Right atrium auricular region (tissue), 2 donors: ENCODE data around the gene PLCD3. TPM values are rescaled to one million over a fixed set of nuclear protein-coding genes. Genes with fewer than 3 reads are reported as not detected.

Experiments
- DNase-seq: peaks from one replicate; pipeline ENCODE4 v3.0.0-alpha.2; 2019; ENCODE audit warnings: low spot score
- H3K27ac ChIP-seq, 2 donors: fragments of 200-600 bp; sonication (generic); 1 replicate in 1 of 2; 2 replicates in 1 of 2; pipeline ENCODE4 v1.5.1; 2016 to 2019
- H3K27me3 ChIP-seq, 2 donors: fragments of 200-600 bp; sonication (generic); one replicate each; pipeline versions ENCODE4 v1.5.1 to v1.6.0; 2017 to 2019
- H3K36me3 ChIP-seq: fragments of 200-600 bp; sonication (generic); one replicate; pipeline ENCODE4 v1.5.1; 2016
- H3K4me1 ChIP-seq, 2 donors: fragments of 200-600 bp; sonication (generic); one replicate each; pipeline versions ENCODE4 v1.5.1 to v1.6.0; 2017 to 2019
- H3K4me3 ChIP-seq, 2 donors: fragments of 200-600 bp; sonication (generic); 1 replicate in 1 of 2; 2 replicates in 1 of 2; pipeline ENCODE4 v1.5.1; 2017 to 2019; ENCODE audit warnings: mild to moderate bottlenecking in 1 of 2, moderate library complexity in 1 of 2
- H3K9me3 ChIP-seq, 2 donors: fragments of 200-600 bp; sonication (generic); one replicate each; pipeline ENCODE4 v1.5.1; 2019
- CTCF ChIP-seq, 2 donors: fragments of 200-600 bp; sonication (generic); IDR thresholded peaks; one replicate each; pipeline ENCODE4 v1.5.1; 2019; ENCODE audit warnings: antibody characterized with exemption in 2 of 2
- total RNA-seq, 2 donors: library from RNA; depleted of rRNA; stranded (reverse); fragments of >200 nt; gene quantifications; one replicate each; pipeline ENCODE4 v1.1.0, GENCODE V29; 2016

The PLCD3 gene
- 100 to 1,000 TPM; 102 to 156 TPM for total RNA-seq

DNA sequence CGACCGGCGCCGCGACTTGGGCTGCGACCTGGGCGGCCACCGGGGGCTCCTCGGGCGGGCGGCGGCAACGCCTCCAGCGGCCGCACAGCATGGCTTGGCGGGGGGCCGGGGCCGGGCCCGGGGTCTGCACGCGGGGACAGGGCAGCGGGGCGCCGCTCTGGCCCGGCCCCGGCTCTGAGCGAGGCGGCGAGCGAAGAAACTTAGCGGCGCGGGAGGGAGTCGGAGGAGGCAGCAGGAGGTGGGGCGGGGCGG is at the start of gene PLCD3:
PLCD3 (minus strand) TSS at position 196 of the 252 bp plus-strand sequence; CDS start at position 91, 105 bp downstream.
- Histone ChIP-seq H3K27me3 (no peaks in the 10 kb centered on the region), H3K4me3 (peak within 1 kb of the TSS; percentile 75 to 88), H3K27ac (peak within 1 kb of the TSS; percentile 95 to 98), H3K4me1 (peaks cover 0 to 64% of the 10 kb centered on the region in 2 donors), H3K9me3 (no peaks in the 10 kb centered on the region), H3K36me3 (no peaks in the 10 kb centered on the region)
- DNase-seq = no peak
- no peak for TF ChIP-seq CTCF (IDR thresholded peaks at IDR 0.05)

GRCh38 chr17:45177563-45177962 is 45.2 kb upstream of the PLCD3 start:
- DNase-seq = no peak
- no peak overlapping the region for H3K4me3 ChIP-seq
- TF ChIP-seq CTCF (IDR thresholded peaks at IDR 0.05) = no peak

GRCh38 chr17:45175759-45176115 is 43.4 kb upstream of the PLCD3 start:
- H3K36me3 ChIP-seq = no peaks in the 10 kb centered on the region
- no peaks in the 10 kb centered on the region for H3K9me3 ChIP-seq
- H3K4me1 ChIP-seq = peaks cover 0 to 28% of the 10 kb centered on the region in 2 donors
- TF ChIP-seq CTCF (IDR thresholded peaks at IDR 0.05) = no peak
- DNase-seq = no peak
- H3K27me3 ChIP-seq = no peaks in the 10 kb centered on the region
- H3K4me3 ChIP-seq = no peak overlapping the region
- H3K27ac ChIP-seq = peak overlapping the region in 1 of 2 donors; percentile 21

More at GRCh38 chr17:45177563-45177962, 45.2 kb upstream of the PLCD3 start:
- H3K27ac ChIP-seq = no peak overlapping the region
- H3K9me3 ChIP-seq = no peaks in the 10 kb centered on the region
- no peaks in the 10 kb centered on the region for H3K36me3 ChIP-seq
- no peaks in the 10 kb centered on the region for H3K27me3 ChIP-seq
- H3K4me1 ChIP-seq = peaks cover 0 to 10% of the 10 kb centered on the region in 2 donors

DNA sequence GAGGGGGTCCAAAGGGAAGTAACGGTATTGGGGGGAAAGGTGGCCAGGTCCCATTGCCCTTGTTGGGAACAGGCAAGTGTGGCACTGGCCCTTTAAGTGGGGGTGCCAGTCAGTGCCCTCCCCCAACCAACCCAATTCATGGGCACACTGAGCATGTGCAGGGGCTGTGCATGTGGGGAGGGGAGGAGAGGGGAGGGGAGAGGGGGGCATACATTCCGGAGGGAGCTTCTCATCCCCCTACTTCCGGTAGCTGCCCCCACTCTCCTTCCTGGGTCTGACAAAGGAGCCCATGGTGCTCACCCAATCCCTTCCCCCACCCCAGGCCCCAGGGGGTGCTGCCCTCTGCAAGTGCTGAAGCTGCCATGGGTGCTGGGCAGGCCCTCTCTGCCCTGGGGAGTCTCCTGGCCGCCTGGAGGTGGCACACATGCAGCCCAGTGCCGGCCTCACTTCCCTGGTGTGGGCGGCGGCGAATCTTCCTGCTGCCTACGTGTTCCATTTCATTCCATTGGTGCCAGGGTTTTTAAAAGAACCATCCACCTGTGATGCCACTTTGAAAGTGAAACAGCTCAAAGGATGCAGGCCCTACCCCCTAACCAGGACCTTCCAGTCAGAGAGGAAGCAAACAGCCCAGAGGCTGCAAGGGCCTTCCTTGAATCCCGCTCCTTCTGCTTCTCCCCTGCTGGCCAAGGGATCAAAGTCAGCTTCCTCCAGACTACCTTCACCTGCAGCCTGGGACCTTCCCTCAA is 40.4 kb upstream of the PLCD3 start:
- no peak for TF ChIP-seq CTCF (IDR thresholded peaks at IDR 0.05)
- Histone ChIP-seq H3K9me3 (no peaks in the 10 kb centered on the region), H3K27ac (peak overlapping the region; percentile 93), H3K4me3 (peak overlapping the region; percentile 10 to 34), H3K36me3 (no peaks in the 10 kb centered on the region), H3K4me1 (peaks cover 0 to 36% of the 10 kb centered on the region in 2 donors), H3K27me3 (no peaks in the 10 kb centered on the region)
- DNase-seq = no peak

DNA sequence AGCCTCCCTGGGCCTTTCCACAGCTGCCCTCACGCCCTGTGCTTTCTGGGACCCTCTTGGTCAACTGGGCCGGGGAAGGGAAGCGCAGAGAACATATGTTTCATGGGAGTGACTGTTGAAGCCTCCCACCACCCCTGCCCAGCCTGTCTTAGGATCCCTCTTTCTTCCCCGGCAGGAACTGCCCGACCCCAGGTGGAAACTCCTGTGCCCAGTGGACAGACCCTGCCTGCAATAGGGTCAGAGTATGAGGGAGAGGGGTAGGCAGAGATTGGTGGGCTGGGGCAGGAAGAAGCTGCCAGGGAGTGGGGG is 39.9 kb upstream of the PLCD3 start:
- TF ChIP-seq CTCF (IDR thresholded peaks at IDR 0.05) = no peak
- H3K4me1 ChIP-seq = peaks cover 0 to 36% of the 10 kb centered on the region in 2 donors
- H3K36me3 ChIP-seq = no peaks in the 10 kb centered on the region
- H3K9me3 ChIP-seq = no peaks in the 10 kb centered on the region
- DNase-seq = no peak
- peak overlapping the region; percentile 93 for H3K27ac ChIP-seq
- H3K27me3 ChIP-seq = no peaks in the 10 kb centered on the region
- peak overlapping the region; percentile 6 to 34 for H3K4me3 ChIP-seq
